ENCODE data around the gene ITPR1. TPM values are rescaled to one million over a fixed set of nuclear protein-coding genes. Genes with fewer than 3 reads are reported as not detected.

ITPR1 gene
- total and polyA plus RNA-seq, 2 experiments from 2014 or later = 6.8 to 21.0 TPM

DNA sequence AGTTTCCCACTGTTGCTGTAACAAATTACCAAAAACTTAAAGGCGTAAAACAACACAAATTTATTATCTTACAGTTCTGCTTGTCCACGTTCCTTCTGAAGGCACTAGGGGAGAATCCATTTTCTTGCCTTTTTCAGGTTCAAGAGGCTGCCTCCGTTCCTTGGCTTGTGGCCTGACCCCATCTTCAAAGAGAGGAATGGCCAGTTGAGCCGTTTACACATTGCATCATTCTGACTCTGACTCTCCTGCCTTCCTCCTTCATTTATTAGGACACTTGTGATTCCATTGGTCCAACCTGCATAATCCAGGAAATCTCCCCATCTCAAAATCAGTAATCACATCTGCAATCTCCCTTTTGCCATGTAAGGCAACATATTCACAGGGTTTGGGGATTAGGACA lies 363.4 kb downstream of the ITPR1 start:
- H3F3A ChIP-seq (replicated peaks; ENCODE audit: low read depth) = no peaks in the 10 kb centered on the region
- H4K20me1 ChIP-seq (replicated peaks; ENCODE audit: insufficient read depth) = no peaks in the 10 kb centered on the region
- no peak overlapping the region for H3K4me3 ChIP-seq
- no peaks in the 10 kb centered on the region for H3K27me3 ChIP-seq (ENCODE audit: insufficient read depth)
- peaks cover 8% of the 10 kb centered on the region for H3K9me3 Mint-ChIP-seq
- H3K27ac Mint-ChIP-seq = no peak overlapping the region
- ATAC-seq (no peak), DNase-seq (ENCODE audit: low spot score) (no peak)
- H3K4me3 Mint-ChIP-seq = no peak overlapping the region
- no peaks in the 10 kb centered on the region for H3K4me1 Mint-ChIP-seq
- no peaks in the 10 kb centered on the region for H3K9me2 ChIP-seq (ENCODE audit: insufficient read depth)
- TF ChIP-seq, protein P1, sequence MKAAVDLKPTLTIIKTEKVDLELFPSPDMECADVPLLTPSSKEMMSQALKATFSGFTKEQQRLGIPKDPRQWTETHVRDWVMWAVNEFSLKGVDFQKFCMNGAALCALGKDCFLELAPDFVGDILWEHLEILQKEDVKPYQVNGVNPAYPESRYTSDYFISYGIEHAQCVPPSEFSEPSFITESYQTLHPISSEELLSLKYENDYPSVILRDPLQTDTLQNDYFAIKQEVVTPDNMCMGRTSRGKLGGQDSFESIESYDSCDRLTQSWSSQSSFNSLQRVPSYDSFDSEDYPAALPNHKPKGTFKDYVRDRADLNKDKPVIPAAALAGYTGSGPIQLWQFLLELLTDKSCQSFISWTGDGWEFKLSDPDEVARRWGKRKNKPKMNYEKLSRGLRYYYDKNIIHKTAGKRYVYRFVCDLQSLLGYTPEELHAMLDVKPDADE (IDR thresholded peaks at IDR 0.05) = no peak
- TF ChIP-seq STAT1 (IDR thresholded peaks at IDR 0.05; ENCODE audit: unreplicated experiment) = no peak
- no peak for TF ChIP-seq ZNF114 (CRISPR knock-in tag; IDR thresholded peaks at IDR 0.05)
- TF ChIP-seq ZNF331 (CRISPR knock-in tag; IDR thresholded peaks at IDR 0.05; ENCODE audit: low read depth) = no peak
- TF ChIP-seq, protein P2, sequence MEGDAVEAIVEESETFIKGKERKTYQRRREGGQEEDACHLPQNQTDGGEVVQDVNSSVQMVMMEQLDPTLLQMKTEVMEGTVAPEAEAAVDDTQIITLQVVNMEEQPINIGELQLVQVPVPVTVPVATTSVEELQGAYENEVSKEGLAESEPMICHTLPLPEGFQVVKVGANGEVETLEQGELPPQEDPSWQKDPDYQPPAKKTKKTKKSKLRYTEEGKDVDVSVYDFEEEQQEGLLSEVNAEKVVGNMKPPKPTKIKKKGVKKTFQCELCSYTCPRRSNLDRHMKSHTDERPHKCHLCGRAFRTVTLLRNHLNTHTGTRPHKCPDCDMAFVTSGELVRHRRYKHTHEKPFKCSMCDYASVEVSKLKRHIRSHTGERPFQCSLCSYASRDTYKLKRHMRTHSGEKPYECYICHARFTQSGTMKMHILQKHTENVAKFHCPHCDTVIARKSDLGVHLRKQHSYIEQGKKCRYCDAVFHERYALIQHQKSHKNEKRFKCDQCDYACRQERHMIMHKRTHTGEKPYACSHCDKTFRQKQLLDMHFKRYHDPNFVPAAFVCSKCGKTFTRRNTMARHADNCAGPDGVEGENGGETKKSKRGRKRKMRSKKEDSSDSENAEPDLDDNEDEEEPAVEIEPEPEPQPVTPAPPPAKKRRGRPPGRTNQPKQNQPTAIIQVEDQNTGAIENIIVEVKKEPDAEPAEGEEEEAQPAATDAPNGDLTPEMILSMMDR (conservative IDR thresholded peaks at IDR 0.05; ENCODE audit: low read depth in 2 of 2) = no peak
- no peak for TF ChIP-seq POLR2AphosphoS5 (IDR thresholded peaks at IDR 0.05; ENCODE audit: low read depth)
- TF ChIP-seq EZH2phosphoT487 (IDR thresholded peaks at IDR 0.05; ENCODE audit: unreplicated experiment) = no peak
- no peak for TF ChIP-seq CREB1 (CRISPR knock-in tag; IDR thresholded peaks at IDR 0.05; ENCODE audit: low read depth)
- TF ChIP-seq, protein P3, sequence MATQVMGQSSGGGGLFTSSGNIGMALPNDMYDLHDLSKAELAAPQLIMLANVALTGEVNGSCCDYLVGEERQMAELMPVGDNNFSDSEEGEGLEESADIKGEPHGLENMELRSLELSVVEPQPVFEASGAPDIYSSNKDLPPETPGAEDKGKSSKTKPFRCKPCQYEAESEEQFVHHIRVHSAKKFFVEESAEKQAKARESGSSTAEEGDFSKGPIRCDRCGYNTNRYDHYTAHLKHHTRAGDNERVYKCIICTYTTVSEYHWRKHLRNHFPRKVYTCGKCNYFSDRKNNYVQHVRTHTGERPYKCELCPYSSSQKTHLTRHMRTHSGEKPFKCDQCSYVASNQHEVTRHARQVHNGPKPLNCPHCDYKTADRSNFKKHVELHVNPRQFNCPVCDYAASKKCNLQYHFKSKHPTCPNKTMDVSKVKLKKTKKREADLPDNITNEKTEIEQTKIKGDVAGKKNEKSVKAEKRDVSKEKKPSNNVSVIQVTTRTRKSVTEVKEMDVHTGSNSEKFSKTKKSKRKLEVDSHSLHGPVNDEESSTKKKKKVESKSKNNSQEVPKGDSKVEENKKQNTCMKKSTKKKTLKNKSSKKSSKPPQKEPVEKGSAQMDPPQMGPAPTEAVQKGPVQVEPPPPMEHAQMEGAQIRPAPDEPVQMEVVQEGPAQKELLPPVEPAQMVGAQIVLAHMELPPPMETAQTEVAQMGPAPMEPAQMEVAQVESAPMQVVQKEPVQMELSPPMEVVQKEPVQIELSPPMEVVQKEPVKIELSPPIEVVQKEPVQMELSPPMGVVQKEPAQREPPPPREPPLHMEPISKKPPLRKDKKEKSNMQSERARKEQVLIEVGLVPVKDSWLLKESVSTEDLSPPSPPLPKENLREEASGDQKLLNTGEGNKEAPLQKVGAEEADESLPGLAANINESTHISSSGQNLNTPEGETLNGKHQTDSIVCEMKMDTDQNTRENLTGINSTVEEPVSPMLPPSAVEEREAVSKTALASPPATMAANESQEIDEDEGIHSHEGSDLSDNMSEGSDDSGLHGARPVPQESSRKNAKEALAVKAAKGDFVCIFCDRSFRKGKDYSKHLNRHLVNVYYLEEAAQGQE (IDR thresholded peaks at IDR 0.05; ENCODE audit: unreplicated experiment) = no peak
- no peak for TF ChIP-seq EZH2 (IDR thresholded peaks at IDR 0.05; ENCODE audit: low read depth, unreplicated experiment)
- no peaks in the 10 kb centered on the region for H3K36me3 ChIP-seq (ENCODE audit: insufficient read depth)
- no peak overlapping the region for H2AFZ ChIP-seq
- H3K36me3 Mint-ChIP-seq (ENCODE audit: low read depth) = peaks cover 9% of the 10 kb centered on the region; the same call in 1 of the 3 replicates
- H3K27ac ChIP-seq (ENCODE audit: low read depth) = no peak overlapping the region
- no peaks in the 10 kb centered on the region for H3K4me1 ChIP-seq (ENCODE audit: insufficient read depth)
- no peaks in the 10 kb centered on the region for H3K27me3 Mint-ChIP-seq (ENCODE audit: insufficient read depth, low read depth, poor library complexity)
- no peak overlapping the region for H3K4me2 ChIP-seq
- no peaks in the 10 kb centered on the region for H3K79me2 ChIP-seq (replicated peaks; ENCODE audit: insufficient read depth)

Data from GM23338 (cell line).